ENCODE measurements around the gene TLK1. TPM values are rescaled to one million over a fixed set of nuclear protein-coding genes. Genes with fewer than 3 reads are reported as not detected.

TLK1 gene
- total RNA-seq, 2 experiments from 2014 or later, result 29.7 to 150 TPM

- Histone ChIP-seq H3K36me3 (ENCODE audit: insufficient read depth, low read length) (no peaks in the 10 kb centered on the region), H3K4me2 (ENCODE audit: low read length) (no peak overlapping the region), H3K9me2 (ENCODE audit: insufficient read depth, low read length) (no peaks in the 10 kb centered on the region), H3K9me3 (ENCODE audit: low read length) (no peaks in the 10 kb centered on the region), H2AFZ (ENCODE audit: low read length) (no peak overlapping the region), H4K20me1 (ENCODE audit: insufficient read depth, low read length) (no peaks in the 10 kb centered on the region), H3K79me2 (ENCODE audit: insufficient read depth, low read depth, low read length) (no peaks in the 10 kb centered on the region), H3K27ac (ENCODE audit: low read depth, low read length, poor library complexity, severe bottlenecking) (no peak overlapping the region), H3K4me3 (ENCODE audit: low read depth, low read length, poor library complexity, severe bottlenecking) (no peak overlapping the region), H3K4me1 (ENCODE audit: insufficient read depth, low read length, poor library complexity, severe bottlenecking) (no peaks in the 10 kb centered on the region)
- no TSS peak for BruUV-seq (replicated peaks)
- no peak for DNase-seq (ENCODE audit: low spot score)
- ChIA-PET POLR2A (no interaction called here), CTCF (ENCODE audit: unreplicated experiment) (no interaction called here)
- no peak for TF ChIP-seq CTCF (conservative IDR thresholded peaks at IDR 0.05; ENCODE audit: low read length)
- no peak for TF ChIP-seq EZH2phosphoT487 (IDR thresholded peaks at IDR 0.05; ENCODE audit: borderline replicate concordance, low read depth, low read length)
- intact Hi-C loops (cut with micrococcal nuclease; ENCODE audit: unreplicated experiment), result no loop called here
Observed at GRCh38 chr2:171185941-171186340, 25.2 kb upstream of the TLK1 start.

- TF ChIP-seq EZH2phosphoT487 (IDR thresholded peaks at IDR 0.05; ENCODE audit: borderline replicate concordance, low read depth, low read length), result no peak
- TF ChIP-seq CTCF (conservative IDR thresholded peaks at IDR 0.05; ENCODE audit: low read length), result no peak
- Histone ChIP-seq H3K36me3 (ENCODE audit: insufficient read depth, low read length) (no peaks in the 10 kb centered on the region), H3K4me3 (ENCODE audit: low read depth, low read length, poor library complexity, severe bottlenecking) (no peak overlapping the region), H4K20me1 (ENCODE audit: insufficient read depth, low read length) (no peaks in the 10 kb centered on the region), H3K79me2 (ENCODE audit: insufficient read depth, low read depth, low read length) (no peaks in the 10 kb centered on the region), H3K4me1 (ENCODE audit: insufficient read depth, low read length, poor library complexity, severe bottlenecking) (no peaks in the 10 kb centered on the region), H3K27ac (ENCODE audit: low read depth, low read length, poor library complexity, severe bottlenecking) (no peak overlapping the region), H2AFZ (ENCODE audit: low read length) (no peak overlapping the region), H3K9me3 (ENCODE audit: low read length) (no peaks in the 10 kb centered on the region), H3K4me2 (ENCODE audit: low read length) (no peak overlapping the region), H3K9me2 (ENCODE audit: insufficient read depth, low read length) (no peaks in the 10 kb centered on the region)
- ChIA-PET CTCF (ENCODE audit: unreplicated experiment) (no interaction called here), POLR2A (no interaction called here)
- no peak for DNase-seq (ENCODE audit: low spot score)
- intact Hi-C loops (cut with micrococcal nuclease; ENCODE audit: unreplicated experiment), result no loop called here
- no TSS peak for BruUV-seq (replicated peaks)
Observed at GRCh38 chr2:171185165-171185818, 24.6 kb upstream of the TLK1 start.
